GM12878 (cell line): Measurements from ENCODE around the gene OSBPL5.

Experiments
- BCL11A ChIP-seq: IDR thresholded peaks from 2 replicates; pipeline ENCODE4 v1.6.1; 2011; ENCODE audit warnings: low read depth, low read length
- BMI1 ChIP-seq: fragments of 450-650 bp; IDR thresholded peaks from 2 replicates; pipeline ENCODE4 v1.6.1; 2016; ENCODE audit warnings: mild to moderate bottlenecking, moderate library complexity, borderline replicate concordance
- CTCF ChIP-seq, 3 experiments: IDR thresholded peaks in 2 of 3; conservative IDR thresholded peaks in 1 of 3; 2 replicates each; pipeline ENCODE4 v1.5.1; 2011; ENCODE audit warnings: low read depth in 3 of 3, low read length in 3 of 3, mild to moderate bottlenecking in 3 of 3, control low read depth in 2 of 3, moderate library complexity in 2 of 3, inconsistent platforms in 1 of 3, mixed read lengths in 1 of 3; ENCODE audit not compliant: control insufficient read depth in 2 of 3, insufficient read depth in 1 of 3; ENCODE audit errors: extremely low read depth in 1 of 3
- CUX1 ChIP-seq: IDR thresholded peaks from 2 replicates; pipeline ENCODE4 v1.6.1; 2012; ENCODE audit warnings: improper control_type of control experiment, low read depth, low read length; ENCODE audit not compliant: insufficient replicate concordance
- FOS ChIP-seq: IDR thresholded peaks from 3 replicates; pipeline ENCODE4 v1.6.1; 2011; ENCODE audit warnings: borderline replicate concordance; ENCODE audit not compliant: insufficient read length; ENCODE audit errors: extremely low read depth
- MEF2A ChIP-seq: IDR thresholded peaks from 2 replicates; pipeline ENCODE4 v1.6.1; 2011; ENCODE audit warnings: low read depth, mild to moderate bottlenecking, low read length, moderate library complexity; ENCODE audit not compliant: insufficient read depth
- POLR2AphosphoS5 ChIP-seq: IDR thresholded peaks from 2 replicates; pipeline ENCODE4 v1.6.1; 2011; ENCODE audit warnings: mild to moderate bottlenecking, low read length, inconsistent platforms
- SMAD1 ChIP-seq: fragments of 450-650 bp; IDR thresholded peaks from 2 replicates; pipeline ENCODE4 v1.6.1; 2018; ENCODE audit warnings: mild to moderate bottlenecking, low read depth; ENCODE audit not compliant: partially characterized antibody
- SPI1 ChIP-seq: IDR thresholded peaks from 2 replicates; pipeline ENCODE4 v1.6.1; 2011; ENCODE audit warnings: low read depth, mild to moderate bottlenecking, low read length, moderate library complexity, borderline replicate concordance; ENCODE audit not compliant: insufficient read depth
- TF ChIP-seq, protein P1 (sequence below): IDR thresholded peaks from 2 replicates; pipeline ENCODE4 v1.6.1; 2011; ENCODE audit warnings: low read depth, mild to moderate bottlenecking, low read length, moderate library complexity, borderline replicate concordance; ENCODE audit errors: extremely low read depth

DNA sequence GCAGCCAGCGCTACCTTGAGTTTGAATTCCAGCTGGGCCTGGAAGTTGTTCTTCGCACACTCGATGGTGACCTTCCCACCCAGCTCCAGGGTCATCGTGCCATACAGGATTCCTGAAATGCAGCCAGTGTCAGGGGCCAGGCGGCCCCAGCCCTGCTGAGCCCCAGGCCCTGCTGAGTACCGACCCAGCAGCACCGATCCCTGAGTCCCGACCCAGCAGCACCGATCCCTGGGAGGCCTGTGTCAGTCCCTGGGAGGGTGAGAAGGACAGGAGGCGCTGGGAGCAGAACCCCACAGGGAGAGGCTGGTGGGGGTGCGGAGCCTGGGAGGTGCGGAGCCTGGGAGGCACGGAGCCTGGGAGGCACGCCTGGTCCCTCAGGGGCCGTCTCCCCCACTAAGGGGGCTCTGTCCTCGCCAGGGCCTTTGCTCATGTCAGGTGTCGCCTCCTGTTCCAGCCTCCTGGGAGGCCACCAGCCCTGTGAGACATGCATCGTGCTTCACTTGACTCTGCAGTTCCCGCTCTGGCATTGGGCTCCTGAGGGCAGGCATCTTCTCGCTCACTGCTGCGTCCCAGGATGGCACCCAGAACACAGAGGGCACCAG lies 70.8 kb downstream of the OSBPL5 start:
- no peak for TF ChIP-seq MEF2A
- no peak for TF ChIP-seq CUX1
- TF ChIP-seq BMI1: no peak
- TF ChIP-seq SMAD1: no peak
- TF ChIP-seq POLR2AphosphoS5: no peak
- no peak for TF ChIP-seq SPI1
- TF ChIP-seq BCL11A: no peak
- TF ChIP-seq, protein P1, sequence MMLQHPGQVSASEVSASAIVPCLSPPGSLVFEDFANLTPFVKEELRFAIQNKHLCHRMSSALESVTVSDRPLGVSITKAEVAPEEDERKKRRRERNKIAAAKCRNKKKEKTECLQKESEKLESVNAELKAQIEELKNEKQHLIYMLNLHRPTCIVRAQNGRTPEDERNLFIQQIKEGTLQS: no peak
- no peak for TF ChIP-seq CTCF (IDR thresholded peaks at IDR 0.05 in 2 of 3, conservative IDR thresholded peaks at IDR 0.05 in 1 of 3; ENCODE audit: control insufficient read depth in 2 of 3, extremely low read depth in 1 of 3, insufficient read depth in 1 of 3, low read depth in 3 of 3, low read length in 3 of 3)
- TF ChIP-seq FOS: no peak
